ENCODE results near the gene TPD52L2.

The TPD52L2 gene

GRCh38 chr20:63831993-63832686 is 32.9 kb upstream of the TPD52L2 start:
- H4K8ac ChIP-seq (ENCODE audit: low read depth, low read length) = no peak overlapping the region
- DNase-seq = peak; percentile 63
- peak overlapping the region; percentile 68 for H3K9ac ChIP-seq (ENCODE audit: low read length)
- H3K27ac ChIP-seq (ENCODE audit: low read depth, low read length) = no peak overlapping the region
- H3K79me2 ChIP-seq (ENCODE audit: control insufficient read depth, insufficient read depth, low read length) = peaks cover 18% of the 10 kb centered on the region
- peak overlapping the region; percentile 19 for H3K4me3 ChIP-seq (ENCODE audit: low read length)
- no peak overlapping the region for H2AK5ac ChIP-seq (ENCODE audit: low read length)
- H3K56ac ChIP-seq (ENCODE audit: low read length) = peak overlapping the region; percentile 74
- peaks cover 9% of the 10 kb centered on the region for H3K4me1 ChIP-seq (ENCODE audit: control insufficient read depth, low read depth, low read length)
- peak overlapping the region; percentile 70 for H3K18ac ChIP-seq (ENCODE audit: low read length)
- H3K23ac ChIP-seq (ENCODE audit: low read length) = no peak overlapping the region
- WGBS (ENCODE audit: extremely low coverage, insufficient coverage, low lambda C conversion rate) = no CpG with 5 or more reads among the region's 76 CpGs
- no peak overlapping the region for H2BK15ac ChIP-seq (replicated peaks; ENCODE audit: low read depth)
- no peaks in the 10 kb centered on the region for H3K27me3 ChIP-seq (ENCODE audit: insufficient read depth, low read length, poor library complexity)
- no peaks in the 10 kb centered on the region for H3K36me3 ChIP-seq (ENCODE audit: control insufficient read depth, insufficient read depth, low read length)
- peak overlapping the region; percentile 43 for H3K4ac ChIP-seq (ENCODE audit: low read depth, low read length)
- peak overlapping the region; percentile 84 for H3K4me2 ChIP-seq (ENCODE audit: low read length)
- H3K79me1 ChIP-seq (ENCODE audit: low read length) = peaks cover 12% of the 10 kb centered on the region
- no peak overlapping the region for H2BK120ac ChIP-seq (ENCODE audit: low read depth, low read length)
- no peak overlapping the region for H2BK5ac ChIP-seq (ENCODE audit: low read length)
- no peak overlapping the region for H4K5ac ChIP-seq (ENCODE audit: low read length)

- no peak for DNase-seq
- Histone ChIP-seq H2BK5ac (ENCODE audit: low read length) (no peak overlapping the region), H3K18ac (ENCODE audit: low read length) (no peak overlapping the region), H3K9ac (ENCODE audit: low read length) (no peak overlapping the region), H3K27me3 (ENCODE audit: insufficient read depth, low read length, poor library complexity) (no peaks in the 10 kb centered on the region), H3K4me2 (ENCODE audit: low read length) (no peak overlapping the region), H2BK15ac (replicated peaks; ENCODE audit: low read depth) (no peak overlapping the region), H4K8ac (ENCODE audit: low read depth, low read length) (no peak overlapping the region), H3K56ac (ENCODE audit: low read length) (no peak overlapping the region), H3K23ac (ENCODE audit: low read length) (no peak overlapping the region), H2BK120ac (ENCODE audit: low read depth, low read length) (no peak overlapping the region), H3K36me3 (ENCODE audit: control insufficient read depth, insufficient read depth, low read length) (no peaks in the 10 kb centered on the region), H3K4ac (ENCODE audit: low read depth, low read length) (no peak overlapping the region), H3K79me2 (ENCODE audit: control insufficient read depth, insufficient read depth, low read length) (peaks cover 7% of the 10 kb centered on the region), H4K5ac (ENCODE audit: low read length) (no peak overlapping the region), H3K4me3 (ENCODE audit: low read length) (no peak overlapping the region), H3K79me1 (ENCODE audit: low read length) (peaks cover 4% of the 10 kb centered on the region), H2AK5ac (ENCODE audit: low read length) (no peak overlapping the region), H3K27ac (ENCODE audit: low read depth, low read length) (no peak overlapping the region), H3K4me1 (ENCODE audit: control insufficient read depth, low read depth, low read length) (peaks cover 9% of the 10 kb centered on the region)
- WGBS (ENCODE audit: extremely low coverage, insufficient coverage, low lambda C conversion rate) = no CpG with 5 or more reads among the region's 20 CpGs
Observed at GRCh38 chr20:63833776-63834490, 31.1 kb upstream of the TPD52L2 start.

- no CpG with 5 or more reads among the region's 9 CpGs for WGBS (ENCODE audit: extremely low coverage, insufficient coverage, low lambda C conversion rate)
- H2BK15ac ChIP-seq (replicated peaks; ENCODE audit: low read depth) = no peak overlapping the region
- H2BK5ac ChIP-seq (ENCODE audit: low read length) = no peak overlapping the region
- H4K5ac ChIP-seq (ENCODE audit: low read length) = no peak overlapping the region
- no peak overlapping the region for H3K9ac ChIP-seq (ENCODE audit: low read length)
- peak overlapping the region; percentile 44 for H3K56ac ChIP-seq (ENCODE audit: low read length)
- no peak overlapping the region for H4K8ac ChIP-seq (ENCODE audit: low read depth, low read length)
- H3K4me3 ChIP-seq (ENCODE audit: low read length) = no peak overlapping the region
- no peaks in the 10 kb centered on the region for H3K27me3 ChIP-seq (ENCODE audit: insufficient read depth, low read length, poor library complexity)
- no peaks in the 10 kb centered on the region for H3K79me1 ChIP-seq (ENCODE audit: low read length)
- H3K79me2 ChIP-seq (ENCODE audit: control insufficient read depth, insufficient read depth, low read length) = peaks cover 1% of the 10 kb centered on the region
- H3K27ac ChIP-seq (ENCODE audit: low read depth, low read length) = no peak overlapping the region
- no peak overlapping the region for H3K4me2 ChIP-seq (ENCODE audit: low read length)
- DNase-seq = no peak
- H2AK5ac ChIP-seq (ENCODE audit: low read length) = no peak overlapping the region
- H3K4me1 ChIP-seq (ENCODE audit: control insufficient read depth, low read depth, low read length) = peaks cover 7% of the 10 kb centered on the region
- no peak overlapping the region for H3K18ac ChIP-seq (ENCODE audit: low read length)
- H2BK120ac ChIP-seq (ENCODE audit: low read depth, low read length) = no peak overlapping the region
- H3K36me3 ChIP-seq (ENCODE audit: control insufficient read depth, insufficient read depth, low read length) = no peaks in the 10 kb centered on the region
- H3K4ac ChIP-seq (ENCODE audit: low read depth, low read length) = no peak overlapping the region
- H3K23ac ChIP-seq (ENCODE audit: low read length) = no peak overlapping the region
Observed at GRCh38 chr20:63834491-63834880, 30.6 kb upstream of the TPD52L2 start.

GRCh38 chr20:63835021-63835858 is 29.8 kb upstream of the TPD52L2 start:
- no peak overlapping the region for H4K5ac ChIP-seq (ENCODE audit: low read length)

GRCh38 chr20:63836458-63837344 is 28.4 kb upstream of the TPD52L2 start:
- Histone ChIP-seq H3K27ac (ENCODE audit: low read depth, low read length) (no peak overlapping the region), H3K23ac (ENCODE audit: low read length) (no peak overlapping the region), H3K79me1 (ENCODE audit: low read length) (no peaks in the 10 kb centered on the region), H2BK15ac (replicated peaks; ENCODE audit: low read depth) (no peak overlapping the region), H2AK5ac (ENCODE audit: low read length) (no peak overlapping the region), H3K79me2 (ENCODE audit: control insufficient read depth, insufficient read depth, low read length) (no peaks in the 10 kb centered on the region), H3K4me1 (ENCODE audit: control insufficient read depth, low read depth, low read length) (peaks cover 5% of the 10 kb centered on the region), H3K4ac (ENCODE audit: low read depth, low read length) (no peak overlapping the region), H3K56ac (ENCODE audit: low read length) (no peak overlapping the region), H2BK5ac (ENCODE audit: low read length) (no peak overlapping the region), H4K8ac (ENCODE audit: low read depth, low read length) (no peak overlapping the region), H3K18ac (ENCODE audit: low read length) (no peak overlapping the region), H3K36me3 (ENCODE audit: control insufficient read depth, insufficient read depth, low read length) (no peaks in the 10 kb centered on the region), H3K4me3 (ENCODE audit: low read length) (no peak overlapping the region), H3K9ac (ENCODE audit: low read length) (no peak overlapping the region), H2BK120ac (ENCODE audit: low read depth, low read length) (no peak overlapping the region), H3K27me3 (ENCODE audit: insufficient read depth, low read length, poor library complexity) (no peaks in the 10 kb centered on the region), H4K5ac (ENCODE audit: low read length) (no peak overlapping the region), H3K4me2 (ENCODE audit: low read length) (no peak overlapping the region)
- no CpG with 5 or more reads among the region's 27 CpGs for WGBS (ENCODE audit: extremely low coverage, insufficient coverage, low lambda C conversion rate)
- no peak for DNase-seq

More at GRCh38 chr20:63835021-63835858, 29.8 kb upstream of the TPD52L2 start:
- Histone ChIP-seq H3K56ac (ENCODE audit: low read length) (peak overlapping the region; percentile 17), H2BK120ac (ENCODE audit: low read depth, low read length) (no peak overlapping the region), H3K79me2 (ENCODE audit: control insufficient read depth, insufficient read depth, low read length) (no peaks in the 10 kb centered on the region), H3K4ac (ENCODE audit: low read depth, low read length) (no peak overlapping the region), H4K8ac (ENCODE audit: low read depth, low read length) (no peak overlapping the region), H3K4me1 (ENCODE audit: control insufficient read depth, low read depth, low read length) (peaks cover 5% of the 10 kb centered on the region), H3K23ac (ENCODE audit: low read length) (no peak overlapping the region), H3K9ac (ENCODE audit: low read length) (peak overlapping the region; percentile 23), H3K27me3 (ENCODE audit: insufficient read depth, low read length, poor library complexity) (no peaks in the 10 kb centered on the region), H3K18ac (ENCODE audit: low read length) (no peak overlapping the region), H3K36me3 (ENCODE audit: control insufficient read depth, insufficient read depth, low read length) (no peaks in the 10 kb centered on the region), H3K4me2 (ENCODE audit: low read length) (peak overlapping the region; percentile 4), H2AK5ac (ENCODE audit: low read length) (no peak overlapping the region), H3K4me3 (ENCODE audit: low read length) (no peak overlapping the region), H2BK15ac (replicated peaks; ENCODE audit: low read depth) (no peak overlapping the region), H3K79me1 (ENCODE audit: low read length) (no peaks in the 10 kb centered on the region), H2BK5ac (ENCODE audit: low read length) (no peak overlapping the region), H3K27ac (ENCODE audit: low read depth, low read length) (no peak overlapping the region)
- no CpG with 5 or more reads among the region's 21 CpGs for WGBS (ENCODE audit: extremely low coverage, insufficient coverage, low lambda C conversion rate)
- DNase-seq = peak; percentile 99

Measured in mesendoderm (in vitro differentiated cells).